OCI-LY1 (cell line): Measurements from ENCODE around the gene NSD1.

Source experiments
- H2AFZ ChIP-seq: fragments of 200-600 bp; sonication (generic), shearing (Covaris generic); 2 replicates; pipeline ENCODE4 v1.6.0; 2014; ENCODE audit warnings: antibody characterized with exemption, mild to moderate bottlenecking, low read length
- H3F3A ChIP-seq: fragments of 200-600 bp; sonication (generic), shearing (Covaris generic); 2 replicates; pipeline ENCODE4 v1.6.0; 2014; ENCODE audit warnings: mild to moderate bottlenecking, antibody characterized with exemption, low read length, moderate library complexity; ENCODE audit not compliant: insufficient read depth
- H3K27ac ChIP-seq: fragments of 200-600 bp; sonication (generic); 2 replicates; pipeline ENCODE4 v1.5.1; 2014; ENCODE audit warnings: low read length, mixed run types, mild to moderate bottlenecking, low read depth; ENCODE audit not compliant: poor library complexity, severe bottlenecking
- H3K27me3 ChIP-seq: fragments of 200-600 bp; sonication (generic); 2 replicates; pipeline ENCODE4 v1.6.0; 2014; ENCODE audit warnings: antibody characterized with exemption, mild to moderate bottlenecking, low read length, moderate library complexity; ENCODE audit not compliant: insufficient read depth
- H3K36me3 ChIP-seq: fragments of 200-600 bp; sonication (generic); 2 replicates; pipeline ENCODE4 v1.6.1; 2014; ENCODE audit warnings: mild to moderate bottlenecking, antibody characterized with exemption, low read length, moderate library complexity, mixed read lengths; ENCODE audit not compliant: insufficient read depth
- H3K4me1 ChIP-seq: fragments of 200-600 bp; sonication (generic); 2 replicates; pipeline ENCODE4 v1.5.1; 2014; ENCODE audit warnings: mild to moderate bottlenecking, low read length, moderate library complexity; ENCODE audit not compliant: insufficient read depth, severe bottlenecking
- H3K4me2 ChIP-seq: fragments of 200-600 bp; sonication (generic), shearing (Covaris generic); 2 replicates; pipeline ENCODE4 v1.6.1; 2014; ENCODE audit warnings: low read length
- H3K4me3 ChIP-seq: fragments of 200-600 bp; sonication (generic); 2 replicates; pipeline ENCODE4 v1.5.1; 2014; ENCODE audit warnings: low read length, low read depth, mild to moderate bottlenecking, mixed read lengths; ENCODE audit not compliant: poor library complexity, severe bottlenecking
- H3K79me2 ChIP-seq: fragments of 200-600 bp; shearing (Covaris generic); 2 replicates; pipeline ENCODE4 v1.6.1; 2016; ENCODE audit warnings: mixed run types, low read length, mixed read lengths; ENCODE audit not compliant: insufficient read depth
- H3K9ac ChIP-seq: fragments of 200-600 bp; sonication (generic), shearing (Covaris generic); 2 replicates; pipeline ENCODE4 v1.6.1; 2014; ENCODE audit warnings: mild to moderate bottlenecking, low read length, mixed read lengths
- H3K9me2 ChIP-seq: fragments of 200-600 bp; sonication (generic), shearing (Covaris generic); 2 replicates; pipeline ENCODE4 v1.6.1; 2014; ENCODE audit warnings: low read depth, mild to moderate bottlenecking, low read length, mixed read lengths
- H3K9me3 ChIP-seq: fragments of 200-600 bp; shearing (Covaris generic); 2 replicates; pipeline ENCODE4 v1.6.1; 2014; ENCODE audit warnings: low read length, mixed read lengths
- H4K20me1 ChIP-seq: fragments of 200-600 bp; sonication (generic), shearing (Covaris generic); 2 replicates; pipeline ENCODE4 v1.6.0; 2016; ENCODE audit warnings: mild to moderate bottlenecking, low read length; ENCODE audit not compliant: insufficient read depth
- CTCF ChIP-seq: fragments of 200-600 bp; sonication (generic), shearing (Covaris generic); IDR thresholded peaks from 2 replicates; pipeline ENCODE4 v1.5.1; 2017; ENCODE audit warnings: mild to moderate bottlenecking, antibody characterized with exemption, low read length, moderate library complexity, mixed read lengths
- EZH2 ChIP-seq: fragments of 200-600 bp; sonication (generic), shearing (Covaris generic); IDR thresholded peaks from 2 replicates; pipeline ENCODE4 v1.8.0; 2017; ENCODE audit warnings: borderline replicate concordance, mixed run types, mild to moderate bottlenecking, antibody characterized with exemption, low read length, moderate library complexity, mixed read lengths

The NSD1 gene

GRCh38 chr5:177349762-177350161, 216.2 kb downstream of the NSD1 start:
- H4K20me1 ChIP-seq = no peaks in the 10 kb centered on the region
- no peaks in the 10 kb centered on the region for H3F3A ChIP-seq
- H3K4me1 ChIP-seq = peaks cover 45% of the 10 kb centered on the region
- peak overlapping the region; percentile 77 for H3K4me2 ChIP-seq
- peak overlapping the region; percentile 97; the same call in 1 of the 2 replicates for H3K9ac ChIP-seq
- no peak for TF ChIP-seq EZH2
- no peak for TF ChIP-seq CTCF
- no peak overlapping the region for H3K27ac ChIP-seq
- no peaks in the 10 kb centered on the region for H3K27me3 ChIP-seq
- peaks cover 35% of the 10 kb centered on the region; the same call in 1 of the 2 replicates for H3K36me3 ChIP-seq
- H3K4me3 ChIP-seq = peak overlapping the region; percentile 98
- H3K9me2 ChIP-seq = no peaks in the 10 kb centered on the region
- H3K79me2 ChIP-seq = peaks cover 58% of the 10 kb centered on the region
- H3K9me3 ChIP-seq = no peaks in the 10 kb centered on the region
- H2AFZ ChIP-seq = no peak overlapping the region
